Neutrophil (primary cell): ENCODE measurements around the gene EXOC3L2.
"Not testable (repeated sequence)": the region's sequence is repeated elsewhere in the genome, so short reads cannot be mapped to it uniquely, and the experiment has no call there.

ENCODE experiments used
- H3K27ac ChIP-seq: fragments of 200-600 bp; sonication (generic); 2 replicates; pipeline ENCODE4 v1.5.1; 2016; ENCODE audit warnings: mild to moderate bottlenecking, moderate library complexity
- H3K27me3 ChIP-seq: fragments of 200-600 bp; sonication (generic); 2 replicates; pipeline ENCODE4 v1.6.0; 2016; ENCODE audit warnings: mild to moderate bottlenecking
- H3K36me3 ChIP-seq: fragments of 200-600 bp; sonication (generic); 2 replicates; pipeline ENCODE4 v1.5.1; 2017
- H3K4me1 ChIP-seq, 2 experiments: fragments of 200-600 bp in 1 of 2; sonication (generic) in 1 of 2; 1 replicate in 1 of 2; 2 replicates in 1 of 2; pipeline versions ENCODE4 v1.5.1 to v1.6.1; 2013 to 2016; ENCODE audit warnings: low read depth in 1 of 2, low read length in 1 of 2, mild to moderate bottlenecking in 1 of 2, moderate library complexity in 1 of 2; ENCODE audit not compliant: control insufficient read depth in 1 of 2, insufficient read depth in 1 of 2
- H3K4me3 ChIP-seq, 2 experiments: fragments of 200-600 bp in 1 of 2; sonication (generic) in 1 of 2; 1 replicate in 1 of 2; 2 replicates in 1 of 2; pipeline ENCODE4 v1.5.1; 2013 to 2016; ENCODE audit warnings: low read depth in 1 of 2, low read length in 1 of 2, mild to moderate bottlenecking in 1 of 2, moderate library complexity in 1 of 2
- H3K9me3 ChIP-seq: fragments of 200-600 bp; sonication (generic); 2 replicates; pipeline ENCODE4 v1.5.1; 2016
- CTCF ChIP-seq: fragments of 200-600 bp; sonication (generic); IDR thresholded peaks from 2 replicates; pipeline ENCODE4 v1.5.1; 2016; ENCODE audit warnings: antibody characterized with exemption

EXOC3L2 gene

GRCh38 chr19:45243144-45243732 lies 2.0 kb downstream of the EXOC3L2 start:
- Histone ChIP-seq H3K27ac (no peak overlapping the region), H3K4me1 (no peaks in the 10 kb centered on the region), H3K4me3 (no peak overlapping the region), H3K9me3 (no peaks in the 10 kb centered on the region), H3K36me3 (no peaks in the 10 kb centered on the region), H3K27me3 (peaks cover 31% of the 10 kb centered on the region)
- no peak for TF ChIP-seq CTCF

DNA sequence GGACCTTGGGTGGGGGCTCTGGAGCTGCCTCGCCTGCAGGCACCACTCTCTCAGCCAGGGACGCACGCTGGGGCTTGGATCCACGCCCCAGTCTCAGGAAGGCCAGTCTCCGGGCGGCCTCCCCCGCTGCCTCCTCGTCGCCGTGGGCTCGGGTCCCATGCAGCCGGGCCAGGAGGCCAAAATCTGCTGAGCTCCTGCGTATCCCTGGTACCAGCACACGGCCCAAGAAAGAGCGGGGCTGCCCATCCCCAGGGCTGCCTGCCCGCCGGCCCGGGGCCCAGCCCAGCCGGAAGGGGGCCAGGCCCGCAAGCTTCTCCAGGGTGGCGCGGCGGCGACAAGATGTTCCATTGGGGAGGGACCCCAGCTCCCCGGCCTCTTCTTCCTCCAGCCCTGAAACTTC lies 6.7 kb downstream of the EXOC3L2 start:
- Histone ChIP-seq H3K9me3 (no peaks in the 10 kb centered on the region), H3K4me3 (no peak overlapping the region), H3K4me1 (no peaks in the 10 kb centered on the region), H3K27ac (no peak overlapping the region), H3K27me3 (peaks cover 47% of the 10 kb centered on the region), H3K36me3 (no peaks in the 10 kb centered on the region)
- no peak for TF ChIP-seq CTCF

- Histone ChIP-seq H3K4me1 (no peaks in the 10 kb centered on the region), H3K27ac (no peak overlapping the region), H3K36me3 (no peaks in the 10 kb centered on the region), H3K4me3 (no peak overlapping the region), H3K9me3 (no peaks in the 10 kb centered on the region), H3K27me3 (peaks cover 59% of the 10 kb centered on the region)
- TF ChIP-seq CTCF = no peak
Measured at GRCh38 chr19:45235485-45235884, 9.7 kb downstream of the EXOC3L2 start.

DNA sequence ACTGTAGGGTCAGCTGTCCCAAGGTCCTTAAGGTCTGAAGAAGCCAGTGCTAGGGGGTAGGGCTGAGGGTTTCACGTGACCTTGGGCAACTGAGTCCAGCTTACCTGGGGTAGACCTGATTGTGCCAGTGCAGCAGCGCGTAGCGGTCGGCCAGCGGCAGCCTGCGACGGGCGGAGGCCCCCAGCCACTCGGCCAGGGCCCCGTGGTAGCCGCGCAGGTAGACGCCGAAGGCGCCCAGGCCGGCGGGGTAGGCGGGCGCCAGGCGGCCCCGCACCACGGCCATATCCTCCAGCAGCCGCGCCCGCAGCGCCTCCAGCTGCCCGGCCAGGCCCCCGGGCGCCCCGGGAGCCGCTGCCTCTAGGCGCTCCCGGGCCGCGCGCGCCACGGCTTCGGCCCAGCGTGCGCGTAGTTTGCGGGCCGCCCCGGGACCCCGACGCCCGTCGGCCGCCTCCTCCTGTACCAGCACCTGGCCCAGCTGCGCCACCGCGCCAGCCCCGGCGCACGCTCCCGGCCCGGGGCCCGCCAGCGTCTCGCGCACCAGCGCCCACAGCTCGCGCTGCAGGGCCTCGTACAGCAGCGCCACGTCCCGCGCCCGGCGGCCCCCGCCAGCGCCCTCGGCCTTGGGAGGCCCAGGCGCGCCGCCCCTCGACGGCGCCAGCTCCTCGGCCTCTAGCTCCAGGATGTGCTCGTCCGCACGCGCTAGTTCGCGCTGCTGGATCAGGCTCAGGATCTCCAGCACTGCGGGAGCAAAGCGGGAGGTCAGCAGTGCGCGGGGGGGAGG lies 10.9 kb downstream of the EXOC3L2 start:
- Histone ChIP-seq H3K27ac (no peak overlapping the region), H3K36me3 (no peaks in the 10 kb centered on the region), H3K27me3 (peaks cover 59% of the 10 kb centered on the region), H3K4me1 (no peaks in the 10 kb centered on the region), H3K4me3 (no peak overlapping the region), H3K9me3 (no peaks in the 10 kb centered on the region)
- no peak for TF ChIP-seq CTCF

DNA sequence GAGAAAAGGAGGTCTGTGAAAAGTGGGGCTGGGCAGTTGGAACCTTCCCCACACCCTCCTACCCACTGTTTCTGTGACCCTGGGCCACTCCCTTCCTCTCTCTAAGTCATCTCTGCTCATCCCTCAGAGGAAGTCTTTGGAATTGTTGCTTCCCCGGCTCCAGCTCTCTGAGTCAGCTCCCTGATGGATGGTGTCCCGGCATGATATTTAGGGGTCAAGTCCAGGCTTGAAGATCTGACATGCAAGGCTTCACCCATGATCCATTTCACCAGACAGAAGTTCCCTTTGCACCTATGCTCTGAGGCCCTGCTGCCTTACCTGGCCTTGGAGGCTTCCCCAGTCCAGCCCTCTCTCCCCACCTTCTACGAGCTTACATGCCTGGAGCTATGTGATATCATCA lies 13.3 kb downstream of the EXOC3L2 start:
- peaks cover 50% of the 10 kb centered on the region for H3K27me3 ChIP-seq
- no peak overlapping the region for H3K4me3 ChIP-seq
- no peak for TF ChIP-seq CTCF
- no peaks in the 10 kb centered on the region for H3K36me3 ChIP-seq
- H3K27ac ChIP-seq = no peak overlapping the region
- no peaks in the 10 kb centered on the region for H3K4me1 ChIP-seq
- H3K9me3 ChIP-seq = no peaks in the 10 kb centered on the region

DNA sequence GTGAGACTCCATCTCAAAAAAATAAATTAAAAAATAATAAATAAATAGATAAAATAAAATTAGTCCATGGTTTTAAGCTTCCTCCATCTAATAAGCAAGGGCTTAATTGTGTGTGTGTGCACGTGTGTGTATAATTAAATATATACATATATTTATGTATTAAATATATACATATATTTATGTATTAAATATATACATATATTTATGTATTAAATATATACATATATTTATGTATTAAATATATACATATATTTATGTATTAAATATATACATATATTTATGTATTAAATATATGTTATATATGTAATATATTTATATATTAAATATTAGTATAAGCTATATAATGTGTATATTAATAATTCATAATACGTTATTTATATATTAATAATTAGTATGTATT lies 16.2 kb downstream of the EXOC3L2 start:
- H3K4me3 ChIP-seq, H3K36me3 ChIP-seq: not testable (repeated sequence)

More for the DNA sequence above, 16.2 kb downstream of the EXOC3L2 start:
- not testable (repeated sequence) for H3K4me1 ChIP-seq, H3K9me3 ChIP-seq, H3K27ac ChIP-seq
- peaks cover 24% of the 10 kb centered on the region for H3K27me3 ChIP-seq
